ENCODE results near the gene TMED5. TPM values are rescaled to one million over a fixed set of nuclear protein-coding genes. Genes with fewer than 3 reads are reported as not detected.

The TMED5 gene
- total and polyA plus RNA-seq, 2 experiments from 2014 or later: 15.5 to 26.5 TPM

- no peaks in the 10 kb centered on the region for H3K27me3 ChIP-seq
- no peak for DNase-seq (ENCODE audit: low read depth in 1 of 2, low spot score in 1 of 2)
- TF ChIP-seq CTCF (IDR thresholded peaks at IDR 0.05; ENCODE audit: low read depth, low read length): no peak
- no peak overlapping the region for H3K4me3 ChIP-seq
- no peaks in the 10 kb centered on the region for H3K9me3 ChIP-seq (ENCODE audit: low read depth)
- peaks cover 32% of the 10 kb centered on the region for H3K36me3 ChIP-seq
- peaks cover 18% of the 10 kb centered on the region for H3K4me1 ChIP-seq (ENCODE audit: low read depth)
- no peak overlapping the region for H3K27ac ChIP-seq
Observed at GRCh38 chr1:93113127-93113526, 67.1 kb downstream of the TMED5 start.

GRCh38 chr1:93111561-93111960, 68.7 kb downstream of the TMED5 start:
- Histone ChIP-seq H3K36me3 (peaks cover 21% of the 10 kb centered on the region), H3K27me3 (no peaks in the 10 kb centered on the region), H3K9me3 (ENCODE audit: low read depth) (no peaks in the 10 kb centered on the region), H3K4me3 (no peak overlapping the region), H3K4me1 (ENCODE audit: low read depth) (peaks cover 18% of the 10 kb centered on the region), H3K27ac (peak overlapping the region; percentile 41)
- no peak for DNase-seq (ENCODE audit: low read depth in 1 of 2, low spot score in 1 of 2)
- TF ChIP-seq CTCF (IDR thresholded peaks at IDR 0.05; ENCODE audit: low read depth, low read length): no peak

GRCh38 chr1:93111065-93111464, 69.1 kb downstream of the TMED5 start:
- Histone ChIP-seq H3K4me1 (ENCODE audit: low read depth) (peaks cover 18% of the 10 kb centered on the region), H3K27ac (peak overlapping the region; percentile 41), H3K4me3 (no peak overlapping the region), H3K36me3 (peaks cover 18% of the 10 kb centered on the region), H3K27me3 (no peaks in the 10 kb centered on the region), H3K9me3 (ENCODE audit: low read depth) (no peaks in the 10 kb centered on the region)
- no peak for DNase-seq (ENCODE audit: low read depth in 1 of 2, low spot score in 1 of 2)
- no peak for TF ChIP-seq CTCF (IDR thresholded peaks at IDR 0.05; ENCODE audit: low read depth, low read length)

- no peak for TF ChIP-seq CTCF (IDR thresholded peaks at IDR 0.05; ENCODE audit: low read depth, low read length)
- peaks cover 6% of the 10 kb centered on the region for H3K36me3 ChIP-seq
- no peak for DNase-seq (ENCODE audit: low read depth in 1 of 2, low spot score in 1 of 2)
- H3K4me1 ChIP-seq (ENCODE audit: low read depth): peaks cover 18% of the 10 kb centered on the region
- no peak overlapping the region for H3K4me3 ChIP-seq
- no peaks in the 10 kb centered on the region for H3K9me3 ChIP-seq (ENCODE audit: low read depth)
- peak overlapping the region; percentile 17 for H3K27ac ChIP-seq
- no peaks in the 10 kb centered on the region for H3K27me3 ChIP-seq
Observed at GRCh38 chr1:93109578-93109977, 70.6 kb downstream of the TMED5 start.

- no peak overlapping the region for H3K27ac ChIP-seq
- no peak overlapping the region for H3K4me3 ChIP-seq
- no peaks in the 10 kb centered on the region for H3K36me3 ChIP-seq
- no peak for DNase-seq (ENCODE audit: low read depth in 1 of 2, low spot score in 1 of 2)
- no peaks in the 10 kb centered on the region for H3K9me3 ChIP-seq (ENCODE audit: low read depth)
- TF ChIP-seq CTCF (IDR thresholded peaks at IDR 0.05; ENCODE audit: low read depth, low read length): no peak
- H3K4me1 ChIP-seq (ENCODE audit: low read depth): peaks cover 18% of the 10 kb centered on the region
- no peaks in the 10 kb centered on the region for H3K27me3 ChIP-seq
Observed at GRCh38 chr1:93108335-93108734, 71.9 kb downstream of the TMED5 start.

GRCh38 chr1:93107395-93107794, 72.8 kb downstream of the TMED5 start:
- no peaks in the 10 kb centered on the region for H3K9me3 ChIP-seq (ENCODE audit: low read depth)
- no peak overlapping the region for H3K4me3 ChIP-seq
- H3K27me3 ChIP-seq: no peaks in the 10 kb centered on the region
- TF ChIP-seq CTCF (IDR thresholded peaks at IDR 0.05; ENCODE audit: low read depth, low read length): no peak
- peaks cover 18% of the 10 kb centered on the region for H3K4me1 ChIP-seq (ENCODE audit: low read depth)
- DNase-seq (ENCODE audit: low read depth in 1 of 2, low spot score in 1 of 2): no peak
- H3K36me3 ChIP-seq: no peaks in the 10 kb centered on the region
- H3K27ac ChIP-seq: no peak overlapping the region
